IMR-90 (cell line): Measurements from ENCODE around the gene AGAP1.

Source experiments
- FOS ChIP-seq: fragments of 150-350 bp; IDR thresholded peaks from 2 replicates; pipeline ENCODE4 v1.6.1; 2016; ENCODE audit warnings: low read depth, low read length
- MXI1 ChIP-seq: IDR thresholded peaks from 2 replicates; pipeline ENCODE4 v1.6.1; 2012; ENCODE audit warnings: low read depth, mild to moderate bottlenecking, low read length, moderate library complexity, borderline replicate concordance
- RFX5 ChIP-seq: IDR thresholded peaks from 2 replicates; pipeline ENCODE4 v1.8.0; 2012; ENCODE audit warnings: low read depth, mild to moderate bottlenecking, low read length, moderate library complexity
- TF ChIP-seq, protein P1 (sequence below): conservative IDR thresholded peaks from 2 replicates; pipeline ENCODE4 v1.5.1; 2012; ENCODE audit warnings: mild to moderate bottlenecking, low read depth, low read length, improper control_type of control experiment

DNA sequence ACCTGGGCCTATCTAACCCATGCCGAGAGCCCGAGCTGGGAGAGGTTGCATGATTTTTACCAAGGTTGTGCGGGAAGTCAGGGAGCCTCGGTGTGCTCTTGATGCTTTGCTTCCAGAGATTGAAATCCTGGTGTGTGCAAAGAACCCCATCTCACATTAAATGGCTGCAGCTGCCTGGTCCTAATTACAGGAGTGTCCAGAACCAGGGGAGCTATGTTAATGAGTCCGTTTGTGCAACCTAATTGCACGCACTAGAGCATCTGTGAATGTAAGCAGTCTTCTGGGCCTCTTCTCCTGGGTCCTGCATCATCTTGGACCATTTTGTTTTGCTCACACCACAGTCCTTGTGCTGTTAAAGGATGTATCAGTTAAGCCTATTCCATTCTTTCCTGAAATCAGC lies 263.8 kb downstream of the AGAP1 start:
- TF ChIP-seq, protein P1, sequence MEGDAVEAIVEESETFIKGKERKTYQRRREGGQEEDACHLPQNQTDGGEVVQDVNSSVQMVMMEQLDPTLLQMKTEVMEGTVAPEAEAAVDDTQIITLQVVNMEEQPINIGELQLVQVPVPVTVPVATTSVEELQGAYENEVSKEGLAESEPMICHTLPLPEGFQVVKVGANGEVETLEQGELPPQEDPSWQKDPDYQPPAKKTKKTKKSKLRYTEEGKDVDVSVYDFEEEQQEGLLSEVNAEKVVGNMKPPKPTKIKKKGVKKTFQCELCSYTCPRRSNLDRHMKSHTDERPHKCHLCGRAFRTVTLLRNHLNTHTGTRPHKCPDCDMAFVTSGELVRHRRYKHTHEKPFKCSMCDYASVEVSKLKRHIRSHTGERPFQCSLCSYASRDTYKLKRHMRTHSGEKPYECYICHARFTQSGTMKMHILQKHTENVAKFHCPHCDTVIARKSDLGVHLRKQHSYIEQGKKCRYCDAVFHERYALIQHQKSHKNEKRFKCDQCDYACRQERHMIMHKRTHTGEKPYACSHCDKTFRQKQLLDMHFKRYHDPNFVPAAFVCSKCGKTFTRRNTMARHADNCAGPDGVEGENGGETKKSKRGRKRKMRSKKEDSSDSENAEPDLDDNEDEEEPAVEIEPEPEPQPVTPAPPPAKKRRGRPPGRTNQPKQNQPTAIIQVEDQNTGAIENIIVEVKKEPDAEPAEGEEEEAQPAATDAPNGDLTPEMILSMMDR, result no peak
- TF ChIP-seq FOS, result no peak
- TF ChIP-seq RFX5, result no peak
- TF ChIP-seq MXI1, result no peak
